ENCODE data around the gene MAP3K5. TPM values are rescaled to one million over a fixed set of nuclear protein-coding genes. Genes with fewer than 3 reads are reported as not detected.
"Not testable (repeated sequence)": the region's sequence is repeated elsewhere in the genome, so short reads cannot be mapped to it uniquely, and the experiment has no call there.

The MAP3K5 gene
- total RNA-seq, 8 experiments from 2014 or later: 0.58 to 6.6 (median 1.2) TPM

GRCh38 chr6:136604928-136605510 lies 187.3 kb downstream of the MAP3K5 start:
- Histone ChIP-seq H3K4me1 (replicated peaks in 1 of 2) (no peaks in the 10 kb centered on the region), H3K4me3 (no peak overlapping the region), H3K27ac (no peak overlapping the region)
- WGBS, 10 experiments: 64 to 96% (median 84%) methylated on average over 1 to 5 of the region's 5 CpGs; no CpG with 5 or more reads in 1 of the 10 experiments
- in situ Hi-C loops (cut with MboI; ENCODE audit: low pct_unique_long_range_greater_than_20kb in 2 of 9, low sequenced_read_pairs in 9 of 9, unreplicated experiment in 9 of 9): no loop called here
- ATAC-seq (replicated peaks in 6 of 8): no peak

- ATAC-seq (replicated peaks in 6 of 8): no peak
- Histone ChIP-seq H3K4me3 (no peak overlapping the region), H3K4me1 (replicated peaks in 1 of 2) (no peaks in the 10 kb centered on the region), H3K27ac (no peak overlapping the region)
- WGBS, 10 experiments: 17 to 100% (median 100%) methylated on average over 1 of the region's 1 CpG; no CpG with 5 or more reads in 3 of the 10 experiments
- in situ Hi-C loops (cut with MboI; ENCODE audit: low pct_unique_long_range_greater_than_20kb in 2 of 9, low sequenced_read_pairs in 9 of 9, unreplicated experiment in 9 of 9): no loop called here
Measured at GRCh38 chr6:136604328-136604825, 187.9 kb downstream of the MAP3K5 start.

GRCh38 chr6:136600818-136601217 lies 191.5 kb downstream of the MAP3K5 start:
- ATAC-seq (replicated peaks in 6 of 8): no peak
- 44 to 100% (median 78%) methylated on average over 1 to 3 of the region's 3 CpGs for WGBS, 10 experiments
- Histone ChIP-seq H3K4me1 (replicated peaks in 1 of 2) (no peaks in the 10 kb centered on the region), H3K4me3 (no peak overlapping the region), H3K27ac (no peak overlapping the region)
- in situ Hi-C loops (cut with MboI; ENCODE audit: low pct_unique_long_range_greater_than_20kb in 2 of 9, low sequenced_read_pairs in 9 of 9, unreplicated experiment in 9 of 9): no loop called here

GRCh38 chr6:136599329-136600011 lies 192.8 kb downstream of the MAP3K5 start:
- Histone ChIP-seq H3K27ac (no peak overlapping the region), H3K4me3 (no peak overlapping the region), H3K4me1 (replicated peaks in 1 of 2) (no peaks in the 10 kb centered on the region)
- 78 to 100% (median 90%) methylated on average over 1 to 9 of the region's 10 CpGs; no CpG with 5 or more reads in 1 of the 10 experiments for WGBS, 10 experiments
- ATAC-seq (replicated peaks in 6 of 8): no peak
- in situ Hi-C loops (cut with MboI; ENCODE audit: low pct_unique_long_range_greater_than_20kb in 2 of 9, low sequenced_read_pairs in 9 of 9, unreplicated experiment in 9 of 9): loop anchor here in 1 of 9 experiments (25.0 kb wide), 1 partner anchor 188 kb away; the partner anchor contains the start of gene MAP3K5

GRCh38 chr6:136598048-136598447 lies 194.2 kb downstream of the MAP3K5 start:
- Histone ChIP-seq H3K27ac (no peak overlapping the region), H3K4me3 (no peak overlapping the region), H3K4me1 (replicated peaks in 1 of 2) (no peaks in the 10 kb centered on the region)
- in situ Hi-C loops (cut with MboI; ENCODE audit: low pct_unique_long_range_greater_than_20kb in 2 of 9, low sequenced_read_pairs in 9 of 9, unreplicated experiment in 9 of 9): loop anchor here in 1 of 9 experiments (25.0 kb wide), 1 partner anchor 189 kb away; the partner anchor contains the start of gene MAP3K5
- ATAC-seq (replicated peaks in 6 of 8): no peak
- WGBS, 10 experiments: 80 to 95% (median 90%) methylated on average over 2 to 3 of the region's 3 CpGs; no CpG with 5 or more reads in 6 of the 10 experiments

GRCh38 chr6:136594671-136595070 lies 197.6 kb downstream of the MAP3K5 start:
- no peak overlapping the region for H3K4me3 ChIP-seq
- H3K4me1 ChIP-seq (replicated peaks in 1 of 2): no peaks in the 10 kb centered on the region
- in situ Hi-C loops (cut with MboI; ENCODE audit: low pct_unique_long_range_greater_than_20kb in 2 of 9, low sequenced_read_pairs in 9 of 9, unreplicated experiment in 9 of 9): loop anchor here in 1 of 9 experiments (25.0 kb wide), 1 partner anchor 193 kb away; the partner anchor contains the start of gene MAP3K5
- ATAC-seq (replicated peaks in 6 of 8): no peak
- no peak overlapping the region for H3K27ac ChIP-seq
- WGBS, 10 experiments: 84 to 100% (median 91%) methylated on average over 1 to 8 of the region's 8 CpGs; no CpG with 5 or more reads in 1 of the 10 experiments

- 0 to 100% (median 71%) methylated on average over 1 to 5 of the region's 6 CpGs; no CpG with 5 or more reads in 1 of the 10 experiments for WGBS, 10 experiments
- Histone ChIP-seq H3K4me1 (replicated peaks in 1 of 2) (no peaks in the 10 kb centered on the region), H3K27ac (no peak overlapping the region), H3K4me3 (no peak overlapping the region)
- in situ Hi-C loops (cut with MboI; ENCODE audit: low pct_unique_long_range_greater_than_20kb in 2 of 9, low sequenced_read_pairs in 9 of 9, unreplicated experiment in 9 of 9): loop anchor here in 1 of 9 experiments (25.0 kb wide), 1 partner anchor 193 kb away; the partner anchor contains the start of gene MAP3K5
- peak in 3 of 8 experiments; percentile 62 to 98 (median 97) for ATAC-seq (replicated peaks in 6 of 8)
Measured at GRCh38 chr6:136593748-136594490, 198.4 kb downstream of the MAP3K5 start.

- H3K4me3 ChIP-seq: no peak overlapping the region
- 33 to 100% (median 75%) methylated on average over 1 to 2 of the region's 2 CpGs; no CpG with 5 or more reads in 1 of the 10 experiments for WGBS, 10 experiments
- in situ Hi-C loops (cut with MboI; ENCODE audit: low pct_unique_long_range_greater_than_20kb in 2 of 9, low sequenced_read_pairs in 9 of 9, unreplicated experiment in 9 of 9): loop anchor here in 1 of 9 experiments (25.0 kb wide), 1 partner anchor 194 kb away; the partner anchor contains the start of gene MAP3K5
- no peak overlapping the region for H3K27ac ChIP-seq
- no peaks in the 10 kb centered on the region for H3K4me1 ChIP-seq (replicated peaks in 1 of 2)
- ATAC-seq (replicated peaks in 6 of 8): peak in 1 of 8 experiments; percentile 8
Measured at GRCh38 chr6:136592930-136593673, 199.2 kb downstream of the MAP3K5 start.

GRCh38 chr6:136591617-136592016 lies 200.7 kb downstream of the MAP3K5 start:
- 20 to 100% (median 52%) methylated on average over 1 of the region's 1 CpG; no CpG with 5 or more reads in 4 of the 10 experiments for WGBS, 10 experiments
- no peak overlapping the region for H3K27ac ChIP-seq
- in situ Hi-C loops (cut with MboI; ENCODE audit: low pct_unique_long_range_greater_than_20kb in 2 of 9, low sequenced_read_pairs in 9 of 9, unreplicated experiment in 9 of 9): loop anchor here in 1 of 9 experiments (25.0 kb wide), 1 partner anchor 196 kb away; the partner anchor contains the start of gene MAP3K5
- no peak for ATAC-seq (replicated peaks in 6 of 8)
- H3K4me1 ChIP-seq (replicated peaks in 1 of 2): no peaks in the 10 kb centered on the region
- H3K4me3 ChIP-seq: no peak overlapping the region

- not testable (repeated sequence) for ATAC-seq (replicated peaks in 6 of 8); H3K4me1 ChIP-seq (replicated peaks in 1 of 2); H3K4me3 ChIP-seq; H3K27ac ChIP-seq
- WGBS, 10 experiments: 67 to 100% (median 96%) methylated on average over 1 to 2 of the region's 2 CpGs; no CpG with 5 or more reads in 6 of the 10 experiments
- in situ Hi-C loops (cut with MboI; ENCODE audit: low pct_unique_long_range_greater_than_20kb in 2 of 9, low sequenced_read_pairs in 9 of 9, unreplicated experiment in 9 of 9): loop anchor here in 1 of 9 experiments (25.0 kb wide), 1 partner anchor 196 kb away; the partner anchor contains the start of gene MAP3K5
Measured at GRCh38 chr6:136590846-136591245, 201.4 kb downstream of the MAP3K5 start.

- Histone ChIP-seq H3K27ac (no peak overlapping the region), H3K4me1 (replicated peaks in 1 of 2) (no peaks in the 10 kb centered on the region), H3K4me3 (no peak overlapping the region)
- ATAC-seq (replicated peaks in 6 of 8): no peak
- in situ Hi-C loops (cut with MboI; ENCODE audit: low pct_unique_long_range_greater_than_20kb in 2 of 9, low sequenced_read_pairs in 9 of 9, unreplicated experiment in 9 of 9): loop anchor here in 1 of 9 experiments (25.0 kb wide), 1 partner anchor 200 kb away; the partner anchor contains the start of gene MAP3K5
- WGBS, 10 experiments: 100% methylated on average over 1 of the region's 1 CpG; no CpG with 5 or more reads in 7 of the 10 experiments
Measured at GRCh38 chr6:136587527-136587926, 204.8 kb downstream of the MAP3K5 start.

- 15 to 92% (median 81%) methylated on average over 2 to 4 of the region's 4 CpGs; no CpG with 5 or more reads in 1 of the 10 experiments for WGBS, 10 experiments
- Histone ChIP-seq H3K27ac (no peak overlapping the region), H3K4me3 (no peak overlapping the region), H3K4me1 (replicated peaks in 1 of 2) (no peaks in the 10 kb centered on the region)
- in situ Hi-C loops (cut with MboI; ENCODE audit: low pct_unique_long_range_greater_than_20kb in 2 of 9, low sequenced_read_pairs in 9 of 9, unreplicated experiment in 9 of 9): loop anchor here in 1 of 9 experiments (25.0 kb wide), 1 partner anchor 201 kb away; the partner anchor contains the start of gene MAP3K5
- peak in 6 of 8 experiments; percentile 18 to 81 (median 58) for ATAC-seq (replicated peaks in 6 of 8)
Measured at GRCh38 chr6:136586295-136586694, 206.0 kb downstream of the MAP3K5 start.
